Glutamatergic neuron (in vitro differentiated cells): ENCODE measurements around the gene SGCD. TPM values are rescaled to one million over a fixed set of nuclear protein-coding genes. Genes with fewer than 3 reads are reported as not detected.

Experiments
- DNase-seq: peaks from one replicate; pipeline ENCODE4 v3.0.0; 2022
- H3K27ac Mint-ChIP-seq: one replicate; pipeline ENCODE4 v1.8.0; 2020; ENCODE audit warnings: mild to moderate bottlenecking, mixed read lengths, inconsistent platforms; ENCODE audit not compliant: unreplicated experiment
- H3K27me3 Mint-ChIP-seq: one replicate; pipeline ENCODE4 v1.8.0; 2020; ENCODE audit warnings: mild to moderate bottlenecking, moderate library complexity, mixed read lengths, inconsistent platforms; ENCODE audit not compliant: unreplicated experiment
- H3K36me3 Mint-ChIP-seq: one replicate; pipeline ENCODE4 v1.8.0; 2020; ENCODE audit warnings: mild to moderate bottlenecking, mixed read lengths, inconsistent platforms; ENCODE audit not compliant: unreplicated experiment
- H3K4me1 Mint-ChIP-seq: one replicate; pipeline ENCODE4 v1.8.0; 2020; ENCODE audit warnings: mild to moderate bottlenecking, low read depth, mixed read lengths, inconsistent platforms; ENCODE audit not compliant: unreplicated experiment
- H3K4me3 Mint-ChIP-seq: one replicate; pipeline ENCODE4 v1.8.0; 2020; ENCODE audit warnings: mild to moderate bottlenecking, mixed read lengths, inconsistent platforms; ENCODE audit not compliant: unreplicated experiment
- H3K9me3 Mint-ChIP-seq: one replicate; pipeline ENCODE4 v1.8.0; 2020; ENCODE audit warnings: mild to moderate bottlenecking, moderate library complexity, mixed read lengths, inconsistent platforms; ENCODE audit not compliant: unreplicated experiment
- CTCF ChIP-seq: fragments of 200-600 bp; sonication (generic); IDR thresholded peaks from one replicate; pipeline ENCODE4 v1.5.0; 2021; ENCODE audit not compliant: partially characterized antibody, unreplicated experiment
- total RNA-seq: library from RNA; stranded (reverse); fragmentation: NEBNext Ultra II Directional; extraction: Animal tissue kit (Norgen Biotek cat#: 25700); gene quantifications from one replicate; pipeline ENCODE4 v1.2.1, GENCODE V29; 2021; ENCODE audit not compliant: unreplicated experiment

Gene SGCD
- total RNA-seq, 1 donor from 2014 or later: 0.20 TPM

- DNase-seq: no peak
- H3K27me3 Mint-ChIP-seq: no peaks in the 10 kb centered on the region
- H3K4me1 Mint-ChIP-seq: no peaks in the 10 kb centered on the region
- TF ChIP-seq CTCF: no peak
- no peaks in the 10 kb centered on the region for H3K36me3 Mint-ChIP-seq
- H3K27ac Mint-ChIP-seq: no peak overlapping the region
- H3K9me3 Mint-ChIP-seq: peaks cover 2% of the 10 kb centered on the region
- no peak overlapping the region for H3K4me3 Mint-ChIP-seq
Measured at GRCh38 chr5:156532921-156533320, 206.0 kb downstream of the SGCD start.

- DNase-seq: no peak
- Mint-ChIP-seq H3K27me3 (no peaks in the 10 kb centered on the region), H3K9me3 (no peaks in the 10 kb centered on the region), H3K27ac (no peak overlapping the region), H3K4me1 (no peaks in the 10 kb centered on the region), H3K36me3 (no peaks in the 10 kb centered on the region), H3K4me3 (no peak overlapping the region)
- TF ChIP-seq CTCF: no peak
Measured at GRCh38 chr5:156534085-156534484, 207.1 kb downstream of the SGCD start.

- Mint-ChIP-seq H3K9me3 (no peaks in the 10 kb centered on the region), H3K36me3 (no peaks in the 10 kb centered on the region), H3K4me3 (no peak overlapping the region), H3K27ac (no peak overlapping the region), H3K27me3 (no peaks in the 10 kb centered on the region), H3K4me1 (no peaks in the 10 kb centered on the region)
- TF ChIP-seq CTCF: no peak
- no peak for DNase-seq
Measured at GRCh38 chr5:156534906-156535485, 208.0 kb downstream of the SGCD start.

- H3K27me3 Mint-ChIP-seq: no peaks in the 10 kb centered on the region
- no peaks in the 10 kb centered on the region for H3K4me1 Mint-ChIP-seq
- DNase-seq: no peak
- no peak for TF ChIP-seq CTCF
- H3K9me3 Mint-ChIP-seq: no peaks in the 10 kb centered on the region
- H3K36me3 Mint-ChIP-seq: no peaks in the 10 kb centered on the region
- H3K4me3 Mint-ChIP-seq: no peak overlapping the region
- H3K27ac Mint-ChIP-seq: no peak overlapping the region
Measured at GRCh38 chr5:156540491-156540890, 213.5 kb downstream of the SGCD start.

- Mint-ChIP-seq H3K27ac (no peak overlapping the region), H3K27me3 (no peaks in the 10 kb centered on the region), H3K36me3 (no peaks in the 10 kb centered on the region), H3K9me3 (no peaks in the 10 kb centered on the region), H3K4me3 (no peak overlapping the region), H3K4me1 (no peaks in the 10 kb centered on the region)
- no peak for DNase-seq
- no peak for TF ChIP-seq CTCF
Measured at GRCh38 chr5:156541582-156541981, 214.6 kb downstream of the SGCD start.
